SK-N-SH treated with all-trans-retinoic acid at 6 μM for 48 hours (cell line): ENCODE results near the gene BCO2.

Source experiments
- ATAC-seq: fragments of 200-7000 bp; cut with Tn5 transposase; 3 replicates; pipeline ENCODE4 v1.9.1; 2020; ENCODE audit warnings: mild to moderate bottlenecking, moderate library complexity
- ARNTL ChIP-seq: fragments of 450-650 bp; formaldehyde crosslinking; IDR thresholded peaks from 2 replicates; pipeline ENCODE4 v1.5.0; 2020; ENCODE audit warnings: low read depth, mild to moderate bottlenecking, moderate library complexity, borderline replicate concordance
- BACH2 ChIP-seq: fragments of 250-450 bp; sonication (Bioruptor Pico); IDR thresholded peaks from 2 replicates; pipeline ENCODE4 v1.9.0; 2021; ENCODE audit warnings: mild to moderate bottlenecking, borderline replicate concordance
- CSDC2 ChIP-seq: fragments of 250-450 bp; sonication (Bioruptor Pico); IDR thresholded peaks from 2 replicates; pipeline ENCODE4 v1.5.0; 2020; ENCODE audit warnings: mild to moderate bottlenecking, moderate library complexity
- ESRRG ChIP-seq: fragments of 250-450 bp; sonication (Bioruptor Pico); IDR thresholded peaks from 2 replicates; pipeline ENCODE4 v1.6.1; 2021; ENCODE audit warnings: mild to moderate bottlenecking
- GLIS3 ChIP-seq: fragments of 250-450 bp; sonication (Bioruptor Pico); IDR thresholded peaks from 2 replicates; pipeline ENCODE4 v1.5.0; 2020; ENCODE audit warnings: mild to moderate bottlenecking, moderate library complexity
- ISL1 ChIP-seq: fragments of 250-450 bp; sonication (Bioruptor Pico); IDR thresholded peaks from 2 replicates; pipeline ENCODE4 v2.1.2; 2022; ENCODE audit warnings: mild to moderate bottlenecking, moderate library complexity
- OSR1 ChIP-seq: fragments of 250-450 bp; sonication (Bioruptor Pico); IDR thresholded peaks from 2 replicates; pipeline ENCODE4 v1.8.0; 2022; ENCODE audit warnings: moderate library complexity, mild to moderate bottlenecking, inconsistent platforms
- PPARA ChIP-seq: fragments of 250-450 bp; sonication (Bioruptor Pico); IDR thresholded peaks from 2 replicates; pipeline ENCODE4 v1.5.0; 2020; ENCODE audit warnings: mild to moderate bottlenecking, borderline replicate concordance
- RARB ChIP-seq: fragments of 250-450 bp; sonication (Bioruptor Pico); IDR thresholded peaks from 2 replicates; pipeline ENCODE4 v1.8.0; 2021; ENCODE audit warnings: mild to moderate bottlenecking, moderate library complexity
- SNAI2 ChIP-seq: fragments of 250-450 bp; sonication (Bioruptor Pico); IDR thresholded peaks from 2 replicates; pipeline ENCODE4 v1.5.0; 2020; ENCODE audit warnings: mild to moderate bottlenecking, moderate library complexity
- TCF4 ChIP-seq: fragments of 250-450 bp; sonication (Bioruptor Pico); IDR thresholded peaks from 2 replicates; pipeline ENCODE4 v1.8.0; 2021; ENCODE audit warnings: mild to moderate bottlenecking, moderate library complexity, borderline replicate concordance
- ZC3H10 ChIP-seq: fragments of 250-450 bp; sonication (Bioruptor Pico); IDR thresholded peaks from 2 replicates; pipeline ENCODE4 v1.5.1; 2021; ENCODE audit warnings: mild to moderate bottlenecking, moderate library complexity
- ZFP3 ChIP-seq: fragments of 250-450 bp; sonication (Bioruptor Pico); IDR thresholded peaks from 2 replicates; pipeline ENCODE4 v1.5.0; 2020; ENCODE audit warnings: mild to moderate bottlenecking, moderate library complexity
- ZFP30 ChIP-seq: fragments of 450-650 bp; formaldehyde crosslinking; IDR thresholded peaks from 2 replicates; pipeline ENCODE4 v1.5.0; 2022; ENCODE audit warnings: mild to moderate bottlenecking, moderate library complexity
- ZNF565 ChIP-seq: fragments of 450-650 bp; formaldehyde crosslinking; conservative IDR thresholded peaks from 2 replicates; pipeline ENCODE4 v1.5.0; 2020; ENCODE audit warnings: low read depth, mild to moderate bottlenecking, moderate library complexity
- ZNF70 ChIP-seq: fragments of 450-650 bp; formaldehyde crosslinking; IDR thresholded peaks from 2 replicates; pipeline ENCODE4 v1.5.0; 2020; ENCODE audit warnings: mild to moderate bottlenecking, moderate library complexity
- ZNF8 ChIP-seq: fragments of 450-650 bp; formaldehyde crosslinking; IDR thresholded peaks from 2 replicates; pipeline ENCODE4 v1.5.0; 2020; ENCODE audit warnings: mild to moderate bottlenecking, moderate library complexity
- TF ChIP-seq, protein P1 (sequence below): fragments of 250-450 bp; sonication (Bioruptor Pico); IDR thresholded peaks from 2 replicates; pipeline ENCODE4 v1.5.1; 2020; ENCODE audit warnings: low read depth, mild to moderate bottlenecking, moderate library complexity
- TF ChIP-seq, protein P2 (sequence below): fragments of 250-450 bp; sonication (Bioruptor Pico); IDR thresholded peaks from 2 replicates; pipeline ENCODE4 v1.5.1; 2021; ENCODE audit warnings: mild to moderate bottlenecking, moderate library complexity
- TF ChIP-seq, protein P3 (sequence below): fragments of 250-450 bp; sonication (Bioruptor Pico); IDR thresholded peaks from 2 replicates; pipeline ENCODE4 v1.8.0; 2021; ENCODE audit warnings: low read depth, mild to moderate bottlenecking, moderate library complexity, borderline replicate concordance
- TF ChIP-seq, protein P4 (sequence below): fragments of 250-450 bp; sonication (Bioruptor Pico); IDR thresholded peaks from 2 replicates; pipeline ENCODE4 v1.8.0; 2020; ENCODE audit warnings: mild to moderate bottlenecking, moderate library complexity, borderline replicate concordance
- TF ChIP-seq, protein P5 (sequence below): fragments of 250-450 bp; sonication (Bioruptor Pico); IDR thresholded peaks from 2 replicates; pipeline ENCODE4 v1.5.0; 2020; ENCODE audit warnings: mild to moderate bottlenecking, moderate library complexity

Gene BCO2

DNA sequence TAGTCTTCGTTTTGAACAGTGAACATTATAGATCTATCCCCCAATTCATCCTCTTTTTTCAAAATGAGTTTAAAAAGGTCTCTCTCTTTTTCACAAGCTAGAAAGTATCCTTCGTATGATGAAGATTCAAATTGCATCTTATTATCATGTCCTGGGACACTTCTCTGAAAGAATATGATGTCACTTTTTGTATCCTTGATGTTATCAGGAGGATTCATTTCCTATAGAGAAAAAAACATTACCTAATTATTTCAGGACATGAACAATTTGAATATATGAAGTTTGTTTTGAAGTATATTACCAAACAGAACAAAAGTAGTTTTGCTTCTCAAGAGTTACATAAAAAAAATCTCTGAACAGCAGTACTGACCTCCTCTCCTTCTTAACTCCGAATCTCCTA lies 31.7 kb upstream of the BCO2 start:
- no peak for ATAC-seq
- no peak for TF ChIP-seq ZNF8 (CRISPR knock-in tag)
- no peak for TF ChIP-seq ZNF70 (CRISPR knock-in tag)
- TF ChIP-seq SNAI2 (CRISPR knock-in tag): no peak
- TF ChIP-seq, protein P1, sequence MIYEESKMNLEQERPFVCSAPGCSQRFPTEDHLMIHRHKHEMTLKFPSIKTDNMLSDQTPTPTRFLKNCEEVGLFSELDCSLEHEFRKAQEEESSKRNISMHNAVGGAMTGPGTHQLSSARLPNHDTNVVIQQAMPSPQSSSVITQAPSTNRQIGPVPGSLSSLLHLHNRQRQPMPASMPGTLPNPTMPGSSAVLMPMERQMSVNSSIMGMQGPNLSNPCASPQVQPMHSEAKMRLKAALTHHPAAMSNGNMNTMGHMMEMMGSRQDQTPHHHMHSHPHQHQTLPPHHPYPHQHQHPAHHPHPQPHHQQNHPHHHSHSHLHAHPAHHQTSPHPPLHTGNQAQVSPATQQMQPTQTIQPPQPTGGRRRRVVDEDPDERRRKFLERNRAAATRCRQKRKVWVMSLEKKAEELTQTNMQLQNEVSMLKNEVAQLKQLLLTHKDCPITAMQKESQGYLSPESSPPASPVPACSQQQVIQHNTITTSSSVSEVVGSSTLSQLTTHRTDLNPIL: no peak
- no peak for TF ChIP-seq CSDC2
- no peak for TF ChIP-seq ZFP30 (CRISPR knock-in tag)
- TF ChIP-seq, protein P2, sequence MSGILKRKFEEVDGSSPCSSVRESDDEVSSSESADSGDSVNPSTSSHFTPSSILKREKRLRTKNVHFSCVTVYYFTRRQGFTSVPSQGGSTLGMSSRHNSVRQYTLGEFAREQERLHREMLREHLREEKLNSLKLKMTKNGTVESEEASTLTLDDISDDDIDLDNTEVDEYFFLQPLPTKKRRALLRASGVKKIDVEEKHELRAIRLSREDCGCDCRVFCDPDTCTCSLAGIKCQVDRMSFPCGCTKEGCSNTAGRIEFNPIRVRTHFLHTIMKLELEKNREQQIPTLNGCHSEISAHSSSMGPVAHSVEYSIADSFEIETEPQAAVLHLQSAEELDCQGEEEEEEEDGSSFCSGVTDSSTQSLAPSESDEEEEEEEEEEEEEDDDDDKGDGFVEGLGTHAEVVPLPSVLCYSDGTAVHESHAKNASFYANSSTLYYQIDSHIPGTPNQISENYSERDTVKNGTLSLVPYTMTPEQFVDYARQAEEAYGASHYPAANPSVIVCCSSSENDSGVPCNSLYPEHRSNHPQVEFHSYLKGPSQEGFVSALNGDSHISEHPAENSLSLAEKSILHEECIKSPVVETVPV (CRISPR knock-in tag): no peak
- no peak for TF ChIP-seq PPARA (CRISPR knock-in tag)
- TF ChIP-seq ISL1 (CRISPR knock-in tag): no peak

DNA sequence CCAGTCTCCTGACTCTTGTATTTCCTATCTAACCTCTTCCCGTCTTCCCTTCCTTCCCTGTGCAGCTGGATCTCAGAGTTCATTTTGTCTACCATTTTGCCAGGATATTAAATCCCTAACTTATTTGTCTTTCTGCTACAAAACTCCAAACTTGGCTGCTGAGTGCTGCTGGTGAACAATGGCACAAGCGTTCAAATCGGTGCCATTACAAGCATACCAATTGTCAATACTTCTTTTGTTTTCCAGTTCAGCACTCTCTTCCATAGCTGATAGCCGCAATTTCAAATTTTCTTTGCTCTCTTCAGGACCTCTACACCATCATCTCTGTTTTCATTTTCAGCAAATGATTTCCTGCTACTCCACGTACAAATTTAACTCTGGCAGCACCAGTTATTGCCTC lies 24.8 kb upstream of the BCO2 start:
- TF ChIP-seq, protein P2 (CRISPR knock-in tag): no peak
- no peak for TF ChIP-seq ZFP30 (CRISPR knock-in tag)
- TF ChIP-seq ESRRG (CRISPR knock-in tag): no peak
- TF ChIP-seq ZNF565 (CRISPR knock-in tag): no peak
- TF ChIP-seq TCF4 (CRISPR knock-in tag): no peak
- TF ChIP-seq, protein P1: no peak
- TF ChIP-seq, protein P3, sequence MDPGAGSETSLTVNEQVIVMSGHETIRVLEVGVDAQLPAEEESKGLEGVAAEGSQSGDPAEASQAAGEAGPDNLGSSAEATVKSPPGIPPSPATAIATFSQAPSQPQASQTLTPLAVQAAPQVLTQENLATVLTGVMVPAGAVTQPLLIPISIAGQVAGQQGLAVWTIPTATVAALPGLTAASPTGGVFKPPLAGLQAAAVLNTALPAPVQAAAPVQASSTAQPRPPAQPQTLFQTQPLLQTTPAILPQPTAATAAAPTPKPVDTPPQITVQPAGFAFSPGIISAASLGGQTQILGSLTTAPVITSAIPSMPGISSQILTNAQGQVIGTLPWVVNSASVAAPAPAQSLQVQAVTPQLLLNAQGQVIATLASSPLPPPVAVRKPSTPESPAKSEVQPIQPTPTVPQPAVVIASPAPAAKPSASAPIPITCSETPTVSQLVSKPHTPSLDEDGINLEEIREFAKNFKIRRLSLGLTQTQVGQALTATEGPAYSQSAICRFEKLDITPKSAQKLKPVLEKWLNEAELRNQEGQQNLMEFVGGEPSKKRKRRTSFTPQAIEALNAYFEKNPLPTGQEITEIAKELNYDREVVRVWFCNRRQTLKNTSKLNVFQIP (CRISPR knock-in tag): no peak
- TF ChIP-seq ZFP3: no peak
- TF ChIP-seq BACH2 (CRISPR knock-in tag): no peak
- no peak for TF ChIP-seq PPARA (CRISPR knock-in tag)
- TF ChIP-seq, protein P4, sequence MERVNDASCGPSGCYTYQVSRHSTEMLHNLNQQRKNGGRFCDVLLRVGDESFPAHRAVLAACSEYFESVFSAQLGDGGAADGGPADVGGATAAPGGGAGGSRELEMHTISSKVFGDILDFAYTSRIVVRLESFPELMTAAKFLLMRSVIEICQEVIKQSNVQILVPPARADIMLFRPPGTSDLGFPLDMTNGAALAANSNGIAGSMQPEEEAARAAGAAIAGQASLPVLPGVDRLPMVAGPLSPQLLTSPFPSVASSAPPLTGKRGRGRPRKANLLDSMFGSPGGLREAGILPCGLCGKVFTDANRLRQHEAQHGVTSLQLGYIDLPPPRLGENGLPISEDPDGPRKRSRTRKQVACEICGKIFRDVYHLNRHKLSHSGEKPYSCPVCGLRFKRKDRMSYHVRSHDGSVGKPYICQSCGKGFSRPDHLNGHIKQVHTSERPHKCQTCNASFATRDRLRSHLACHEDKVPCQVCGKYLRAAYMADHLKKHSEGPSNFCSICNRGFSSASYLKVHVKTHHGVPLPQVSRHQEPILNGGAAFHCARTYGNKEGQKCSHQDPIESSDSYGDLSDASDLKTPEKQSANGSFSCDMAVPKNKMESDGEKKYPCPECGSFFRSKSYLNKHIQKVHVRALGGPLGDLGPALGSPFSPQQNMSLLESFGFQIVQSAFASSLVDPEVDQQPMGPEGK (CRISPR knock-in tag): no peak
- no peak for TF ChIP-seq ARNTL (CRISPR knock-in tag)
- TF ChIP-seq ZNF8 (CRISPR knock-in tag): no peak
- TF ChIP-seq RARB (CRISPR knock-in tag): no peak
- TF ChIP-seq OSR1: no peak
- TF ChIP-seq ZC3H10 (CRISPR knock-in tag): no peak
- no peak for TF ChIP-seq GLIS3 (CRISPR knock-in tag)
- TF ChIP-seq, all 23 proteins: peak for 0
- ATAC-seq: no peak

DNA sequence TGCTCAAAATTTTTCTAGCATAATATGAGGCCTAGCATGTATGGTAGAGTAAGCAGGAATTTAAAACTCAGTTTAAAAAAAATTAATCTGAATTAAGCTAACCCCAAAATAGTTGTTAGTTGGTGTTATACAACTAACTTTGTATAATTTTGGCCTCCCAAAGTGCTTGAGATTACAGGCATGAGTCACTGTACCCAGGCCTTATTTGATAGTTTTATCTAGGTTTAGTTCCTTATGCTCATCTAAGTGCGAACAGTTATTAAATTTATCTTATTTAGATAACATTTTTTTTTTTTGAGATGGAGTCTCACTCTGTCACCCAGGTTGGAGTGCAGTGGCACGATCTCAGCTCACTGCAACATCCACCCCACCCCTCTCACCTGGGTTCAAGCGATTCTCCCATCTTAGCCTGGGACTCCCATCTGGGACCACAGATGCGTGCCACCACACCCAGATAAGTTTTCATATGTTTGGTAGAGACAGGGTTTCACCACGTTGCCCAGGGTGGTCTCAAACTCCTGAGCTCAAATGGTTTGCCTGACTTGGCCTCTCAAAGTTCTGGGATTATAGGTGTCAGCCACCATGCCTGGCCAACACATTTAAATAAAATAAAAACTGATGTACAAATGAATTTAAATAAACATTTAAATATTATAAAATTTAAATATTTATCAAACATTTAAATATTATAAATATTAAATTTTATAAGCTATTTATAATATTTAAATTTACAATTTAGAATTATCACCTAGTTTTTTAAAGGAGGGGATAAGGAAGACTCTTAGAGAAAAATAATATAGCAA lies 19.0 kb upstream of the BCO2 start:
- TF ChIP-seq, protein P5, sequence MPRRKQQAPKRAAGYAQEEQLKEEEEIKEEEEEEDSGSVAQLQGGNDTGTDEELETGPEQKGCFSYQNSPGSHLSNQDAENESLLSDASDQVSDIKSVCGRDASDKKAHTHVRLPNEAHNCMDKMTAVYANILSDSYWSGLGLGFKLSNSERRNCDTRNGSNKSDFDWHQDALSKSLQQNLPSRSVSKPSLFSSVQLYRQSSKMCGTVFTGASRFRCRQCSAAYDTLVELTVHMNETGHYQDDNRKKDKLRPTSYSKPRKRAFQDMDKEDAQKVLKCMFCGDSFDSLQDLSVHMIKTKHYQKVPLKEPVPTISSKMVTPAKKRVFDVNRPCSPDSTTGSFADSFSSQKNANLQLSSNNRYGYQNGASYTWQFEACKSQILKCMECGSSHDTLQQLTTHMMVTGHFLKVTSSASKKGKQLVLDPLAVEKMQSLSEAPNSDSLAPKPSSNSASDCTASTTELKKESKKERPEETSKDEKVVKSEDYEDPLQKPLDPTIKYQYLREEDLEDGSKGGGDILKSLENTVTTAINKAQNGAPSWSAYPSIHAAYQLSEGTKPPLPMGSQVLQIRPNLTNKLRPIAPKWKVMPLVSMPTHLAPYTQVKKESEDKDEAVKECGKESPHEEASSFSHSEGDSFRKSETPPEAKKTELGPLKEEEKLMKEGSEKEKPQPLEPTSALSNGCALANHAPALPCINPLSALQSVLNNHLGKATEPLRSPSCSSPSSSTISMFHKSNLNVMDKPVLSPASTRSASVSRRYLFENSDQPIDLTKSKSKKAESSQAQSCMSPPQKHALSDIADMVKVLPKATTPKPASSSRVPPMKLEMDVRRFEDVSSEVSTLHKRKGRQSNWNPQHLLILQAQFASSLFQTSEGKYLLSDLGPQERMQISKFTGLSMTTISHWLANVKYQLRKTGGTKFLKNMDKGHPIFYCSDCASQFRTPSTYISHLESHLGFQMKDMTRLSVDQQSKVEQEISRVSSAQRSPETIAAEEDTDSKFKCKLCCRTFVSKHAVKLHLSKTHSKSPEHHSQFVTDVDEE (CRISPR knock-in tag): no peak
- TF ChIP-seq ZFP30 (CRISPR knock-in tag): no peak
- no peak for TF ChIP-seq SNAI2 (CRISPR knock-in tag)
- TF ChIP-seq ISL1 (CRISPR knock-in tag): no peak
- TF ChIP-seq, protein P3 (CRISPR knock-in tag): no peak
- TF ChIP-seq, protein P2 (CRISPR knock-in tag): no peak
- ATAC-seq: no peak
